HL-60/S4 treated with phorbol 12-myristate 13-acetate at 8.2 ng/mL for 4 days and 3 days (cell line): ENCODE results near the gene CCL4.
"Not testable (repeated sequence)": the region's sequence is repeated elsewhere in the genome, so short reads cannot be mapped to it uniquely, and the experiment has no call there.

Source experiments
- in situ Hi-C: fragments of 300-500 bp; cut with MboI; formaldehyde crosslinking; loops from 2 replicates; pipeline ENCODE4 v1.15.0; 2022; ENCODE audit warnings: low sequenced_read_pairs

CCL4 gene

DNA sequence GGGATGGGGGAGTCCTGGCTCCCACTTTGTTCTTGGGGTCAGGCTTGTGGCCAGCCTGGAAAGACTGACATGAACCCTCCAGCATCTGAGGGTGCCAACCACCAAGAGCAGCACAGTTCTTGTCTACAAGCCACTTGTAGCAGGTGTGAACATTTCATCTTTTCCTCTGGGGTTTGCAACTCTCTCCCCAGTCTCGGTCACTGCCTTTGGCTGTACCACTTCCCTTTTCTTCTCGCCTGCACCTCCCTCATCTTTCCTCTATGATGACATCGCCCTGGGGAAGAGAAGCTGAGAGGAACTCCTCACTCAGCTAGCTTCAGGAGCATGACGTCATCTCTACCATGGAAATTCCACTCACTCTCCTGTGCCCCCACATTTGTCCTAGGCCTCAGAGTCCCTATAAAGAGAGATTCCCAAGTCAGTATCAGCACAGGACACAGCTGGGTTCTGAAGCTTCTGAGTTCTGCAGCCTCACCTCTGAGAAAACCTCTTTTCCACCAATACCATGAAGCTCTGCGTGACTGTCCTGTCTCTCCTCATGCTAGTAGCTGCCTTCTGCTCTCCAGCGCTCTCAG lies at the start of gene CCL4:
Gene CCL4 (plus strand): TSS at position 427 of the 575 bp plus-strand sequence. CDS start 79 bp downstream, at position 506.
- in situ Hi-C loops = not testable (repeated sequence)

DNA sequence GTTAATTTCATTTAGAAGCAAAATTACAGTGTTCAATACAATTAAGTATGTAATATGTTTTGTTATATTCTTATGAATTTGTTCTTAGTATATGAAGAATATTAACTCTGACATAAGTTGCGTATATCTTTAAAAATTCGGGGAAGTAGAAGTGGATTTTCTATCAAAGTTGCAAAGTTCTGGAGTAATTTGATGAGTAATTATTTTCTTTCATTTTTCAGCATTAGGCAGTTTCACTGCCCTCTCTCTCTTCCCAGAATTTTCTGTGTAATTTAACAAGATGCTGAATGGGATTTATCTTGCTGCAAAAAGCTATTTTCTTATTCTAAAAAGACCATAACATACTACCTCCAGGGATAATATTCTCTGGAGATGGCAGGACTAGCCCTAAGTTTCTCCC lies 48.5 kb upstream of the CCL4 start:
- in situ Hi-C loops = no loop called here

GRCh38 chr17:36055921-36056520 lies 47.6 kb upstream of the CCL4 start:
- in situ Hi-C loops = no loop called here

DNA sequence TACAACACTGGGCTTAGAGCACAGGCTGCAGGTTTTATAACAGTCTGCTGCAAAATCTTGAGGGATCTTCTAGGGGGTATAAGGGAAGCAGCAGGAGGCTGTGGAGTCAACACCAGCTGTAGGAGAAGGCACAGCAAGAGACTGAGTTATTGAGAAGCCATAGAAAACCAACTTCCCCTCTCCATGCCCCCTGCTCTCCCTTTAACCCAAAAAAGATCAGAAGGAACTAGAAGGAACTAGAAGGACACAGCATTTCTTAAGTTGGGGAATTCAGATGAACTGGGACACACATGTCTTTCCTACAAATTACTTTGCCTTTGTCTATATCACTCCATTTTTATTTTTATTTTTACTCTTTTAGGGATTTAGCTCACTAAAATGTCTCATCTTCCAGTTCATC lies 45.7 kb upstream of the CCL4 start:
- in situ Hi-C loops = no loop called here

DNA sequence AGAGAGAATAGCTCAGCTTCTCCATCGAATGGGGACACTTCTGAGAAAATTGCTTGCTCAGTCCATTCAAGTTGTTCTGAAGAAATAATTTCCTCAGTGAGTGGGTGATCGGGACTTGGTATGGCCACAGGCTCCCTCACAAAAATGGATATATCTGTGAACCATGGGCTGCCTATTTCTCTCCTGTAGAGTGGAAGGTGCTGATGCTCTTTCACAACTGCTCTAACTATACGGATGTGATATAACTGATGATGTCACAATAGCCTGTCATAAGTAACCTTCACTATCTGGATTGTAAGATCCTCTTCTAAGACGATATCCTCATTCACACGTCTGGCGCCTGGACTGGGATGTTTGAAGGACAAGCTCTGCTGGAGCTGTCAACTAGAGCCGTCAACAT lies 44.2 kb upstream of the CCL4 start:
- in situ Hi-C loops = no loop called here

GRCh38 chr17:36060816-36061215 lies 42.8 kb upstream of the CCL4 start:
- in situ Hi-C loops = no loop called here

DNA sequence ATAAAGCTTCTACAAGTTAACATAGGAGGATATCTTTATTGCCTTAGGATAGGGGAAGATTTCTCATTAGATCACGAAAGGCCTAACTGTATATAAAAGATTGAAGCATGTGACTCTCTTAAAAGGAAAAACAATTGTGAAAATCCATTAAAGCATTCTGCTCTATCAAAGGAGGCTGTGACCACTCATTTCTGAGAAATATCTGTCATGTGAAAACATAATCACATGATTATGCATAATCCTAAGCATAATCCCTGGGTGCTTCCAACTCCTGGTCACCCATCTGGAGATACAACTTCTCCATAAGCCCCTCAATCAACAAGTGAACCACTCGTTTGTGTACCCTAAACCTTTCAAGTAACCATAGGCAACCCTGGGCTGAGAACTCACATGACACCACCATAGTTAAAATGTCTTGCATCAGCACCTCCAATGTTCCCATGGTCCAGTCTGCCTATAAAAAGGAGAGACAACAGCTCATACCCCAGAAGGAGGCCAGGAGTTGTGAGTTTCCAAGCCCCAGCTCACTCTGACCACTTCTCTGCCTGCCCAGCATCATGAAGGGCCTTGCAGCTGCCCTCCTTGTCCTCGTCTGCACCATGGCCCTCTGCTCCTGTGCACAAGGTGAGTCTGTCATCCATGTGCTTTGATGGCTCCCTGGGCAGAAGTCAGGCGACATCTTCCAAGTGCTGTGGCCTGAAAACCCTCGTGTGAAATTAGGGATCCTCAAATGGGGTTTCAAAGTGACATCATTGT lies 39.7 kb upstream of the CCL4 start, which contains the start of gene CCL18:
Gene CCL18 (plus strand): TSS at position 487 of the 756 bp plus-strand sequence. CDS start 71 bp downstream, at position 558.
- in situ Hi-C loops = no loop called here

DNA sequence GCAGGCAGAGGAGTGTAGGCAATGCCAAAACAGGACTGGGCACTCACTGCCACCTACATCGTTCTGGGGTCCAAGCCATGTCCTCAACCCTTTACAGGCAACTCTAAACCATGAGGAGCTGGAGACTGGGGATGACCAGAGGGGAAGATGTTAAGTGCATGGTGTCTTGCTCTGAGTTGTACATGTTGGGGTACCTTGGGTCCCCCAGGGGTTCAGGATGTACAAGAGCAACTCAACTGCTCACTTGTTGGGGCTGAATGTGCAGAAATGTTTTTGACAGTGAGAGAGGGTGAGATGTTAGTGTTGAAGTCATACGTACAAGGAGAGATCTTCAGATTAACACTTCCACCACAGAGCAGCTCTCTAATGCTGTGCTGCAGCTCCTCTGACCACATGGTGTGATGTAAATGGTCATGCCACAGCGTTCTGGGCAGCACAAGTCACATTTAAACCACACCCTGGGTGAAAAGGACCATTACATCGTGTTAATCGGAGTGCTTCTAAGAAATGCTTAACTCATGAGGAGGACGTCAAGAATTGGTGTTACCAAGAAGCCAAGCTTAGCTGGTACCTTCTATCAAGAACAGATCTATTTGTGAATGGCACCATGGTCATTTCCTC lies 37.2 kb upstream of the CCL4 start:
- in situ Hi-C loops = no loop called here

GRCh38 chr17:36068524-36068923 lies 35.1 kb upstream of the CCL4 start:
- in situ Hi-C loops = no loop called here

- in situ Hi-C loops = no loop called here
These were observed 34.5 kb upstream of the CCL4 start for GRCh38 chr17:36069136-36069535.

GRCh38 chr17:36070427-36070826 lies 33.2 kb upstream of the CCL4 start:
- in situ Hi-C loops = loop anchor here (10.0 kb wide), 2 partner anchors 74 to 96 kb away; no protein-coding TSS in a partner anchor

GRCh38 chr17:36071751-36072150 lies 31.9 kb upstream of the CCL4 start:
- in situ Hi-C loops = loop anchor here (10.0 kb wide), 2 partner anchors 73 to 97 kb away; no protein-coding TSS in a partner anchor

DNA sequence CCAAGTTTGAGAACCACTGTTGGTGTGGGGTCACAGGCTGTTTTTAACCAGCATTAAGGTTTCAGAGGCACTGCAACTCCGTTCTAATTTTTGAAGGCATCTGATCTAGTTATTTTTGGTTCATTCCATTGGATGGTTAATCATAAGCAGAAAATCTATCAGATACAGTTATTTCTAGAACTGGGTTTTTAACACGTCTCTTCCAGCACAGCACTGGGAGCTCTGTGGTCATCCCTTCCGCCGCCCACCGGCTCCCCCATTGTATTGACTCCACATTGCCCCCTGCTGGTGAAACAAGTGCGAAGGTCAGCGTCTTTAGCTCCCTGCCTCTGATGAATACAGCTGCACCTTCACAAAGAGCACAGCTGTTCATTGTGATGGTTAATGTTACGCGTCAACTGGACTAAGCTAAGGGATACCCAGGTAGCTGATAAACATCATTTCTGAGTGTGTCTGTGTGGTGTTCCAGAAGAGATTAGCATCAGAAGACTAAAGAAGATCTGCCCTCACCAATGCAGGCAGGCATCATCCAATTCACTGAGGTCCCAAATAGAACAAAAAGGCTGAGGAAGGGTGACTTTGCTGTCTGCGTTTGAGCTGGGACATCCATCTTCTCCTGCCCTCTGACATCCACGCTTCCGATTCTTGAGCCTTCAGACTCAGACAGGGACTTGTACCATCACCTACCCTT lies 31.1 kb upstream of the CCL4 start:
- in situ Hi-C loops = loop anchor here (10.0 kb wide), 2 partner anchors 72 to 98 kb away; no protein-coding TSS in a partner anchor

DNA sequence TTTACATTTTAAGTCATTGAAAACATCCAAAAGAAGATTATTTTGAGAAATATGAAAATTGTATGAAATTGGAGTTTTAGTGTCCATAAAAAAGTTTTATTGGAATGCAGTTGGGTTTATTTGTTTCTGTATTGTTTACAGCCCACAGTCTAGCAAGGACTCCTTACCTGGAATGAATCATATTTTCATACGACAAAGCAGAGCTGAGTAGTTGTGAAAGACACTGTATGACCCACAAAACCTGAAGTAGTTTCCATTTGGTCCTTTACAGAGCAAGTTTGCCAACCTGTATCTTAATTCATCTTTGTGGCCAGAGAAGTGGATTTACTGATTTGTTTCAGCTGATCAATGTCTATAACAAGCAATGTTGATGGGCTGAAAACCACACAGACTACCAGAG lies 29.3 kb upstream of the CCL4 start:
- in situ Hi-C loops = loop anchor here (10.0 kb wide), 2 partner anchors 70 to 100 kb away; no protein-coding TSS in a partner anchor

DNA sequence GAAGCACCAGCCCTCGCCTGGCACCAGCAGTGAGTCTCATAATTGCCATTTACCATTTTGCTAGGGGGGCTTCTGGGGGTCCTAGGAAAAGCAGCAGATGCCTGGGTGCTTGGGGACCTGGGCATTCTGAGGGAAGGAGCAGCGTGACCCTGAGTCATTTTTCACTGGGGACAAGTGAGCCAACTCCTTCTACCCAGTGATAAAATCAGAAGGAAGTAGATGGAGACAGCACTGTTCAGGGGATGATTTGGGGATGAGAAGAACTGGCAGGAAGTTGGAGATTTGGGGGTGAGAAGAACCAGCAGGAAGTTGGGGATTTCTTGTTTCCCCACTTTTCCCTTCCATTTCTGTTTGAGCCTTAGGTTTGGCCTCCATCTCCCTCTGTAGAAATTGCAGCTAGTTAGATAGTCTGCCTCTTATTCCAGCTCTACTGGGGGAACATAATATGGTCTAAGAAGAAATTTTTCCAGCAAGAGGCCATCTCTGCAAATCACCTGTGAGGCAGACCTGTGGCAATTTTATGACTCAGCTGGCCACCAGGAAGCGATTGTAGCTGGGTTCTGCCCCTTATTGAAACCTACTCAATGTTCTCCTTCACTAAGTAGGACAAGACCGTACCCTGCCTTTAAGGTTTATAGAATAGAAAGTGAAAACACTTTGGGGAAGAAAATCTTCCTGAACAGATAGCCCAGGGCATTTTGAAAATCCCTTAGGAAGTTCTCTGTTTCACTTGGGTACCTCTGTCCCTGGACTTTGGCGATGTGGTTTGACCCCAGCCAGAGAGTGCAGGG lies 21.8 kb upstream of the CCL4 start:
- in situ Hi-C loops = not testable (repeated sequence)

GRCh38 chr17:36082482-36083120 lies 21.0 kb upstream of the CCL4 start:
- in situ Hi-C loops = not testable (repeated sequence)

DNA sequence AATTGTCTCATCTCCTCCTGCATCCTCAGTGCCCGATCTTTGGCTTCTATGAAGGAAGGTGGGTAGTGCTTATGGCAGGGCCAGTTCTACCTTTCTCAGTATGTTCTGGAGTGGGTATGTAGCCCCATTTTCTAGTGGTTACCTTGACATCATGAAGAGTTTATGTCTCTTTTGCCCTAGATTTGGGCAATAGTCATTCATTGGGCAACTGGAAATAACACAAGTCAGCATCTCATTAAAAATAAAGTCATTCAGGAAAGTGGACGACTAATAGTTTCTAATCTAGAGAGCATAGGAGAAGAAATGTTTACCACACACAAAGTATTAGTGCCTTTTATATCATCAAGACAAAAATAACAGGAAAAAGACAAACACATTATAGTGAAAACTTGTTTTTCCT lies 19.9 kb upstream of the CCL4 start:
- in situ Hi-C loops = not testable (repeated sequence)

GRCh38 chr17:36085765-36086164 lies 17.9 kb upstream of the CCL4 start:
- in situ Hi-C loops = no loop called here

DNA sequence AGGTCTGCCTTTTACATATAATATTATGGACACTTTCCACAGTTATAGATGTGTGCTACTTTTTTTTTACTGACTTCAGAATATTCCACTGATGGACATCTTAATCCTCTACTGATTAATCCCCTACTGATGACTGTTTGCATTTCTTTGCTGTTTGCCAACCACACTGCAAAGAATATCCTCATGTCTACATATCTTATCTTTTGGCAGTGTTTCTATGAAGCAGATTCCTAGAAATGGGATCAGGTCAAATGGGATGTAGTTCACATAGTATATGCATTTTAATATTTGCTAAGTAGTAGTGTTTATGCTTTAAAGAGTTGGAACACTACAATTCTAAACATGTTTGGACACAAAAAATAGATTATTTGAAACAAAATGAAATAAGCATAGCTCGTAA lies 16.8 kb upstream of the CCL4 start:
- in situ Hi-C loops = no loop called here
